ENCODE results near the gene PLCH1. TPM values are rescaled to one million over a fixed set of nuclear protein-coding genes. Genes with fewer than 3 reads are reported as not detected.

PLCH1 gene
- total and polyA plus RNA-seq, 10 of the 15 experiments (the other 5 are each of a cell fraction or from before 2014, with no cell fraction given) = 0.03 to 0.22 (median 0.04) TPM; not detected in 5

DNA sequence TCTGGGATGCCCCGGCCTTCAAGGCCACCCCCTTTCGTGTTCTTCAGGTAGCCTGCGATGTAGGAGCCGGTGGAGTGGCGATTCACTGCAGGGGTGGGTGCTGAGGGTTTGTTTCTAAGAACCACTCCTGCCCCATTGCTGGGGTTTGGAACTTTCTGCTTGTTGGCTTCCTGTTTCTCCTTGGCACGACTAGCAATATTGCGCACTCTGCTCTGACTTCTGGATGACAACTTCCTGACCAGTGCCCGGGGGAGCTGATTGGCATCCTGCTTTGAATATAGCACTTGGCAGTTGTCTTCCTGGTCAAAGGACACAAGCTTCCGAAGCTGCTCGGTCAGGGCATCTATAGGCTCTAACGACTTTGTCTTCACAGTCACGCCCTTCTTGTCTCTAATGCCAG is 263.8 kb downstream of the PLCH1 start (continued):
- TF ChIP-seq ZBTB40 (IDR thresholded peaks at IDR 0.05; ENCODE audit: borderline replicate concordance) (no peak), KAT2A (conservative IDR thresholded peaks at IDR 0.05; ENCODE audit: control insufficient read depth, low read depth, low read length) (no peak), JUND (IDR thresholded peaks at IDR 0.05; ENCODE audit: low read depth, low read length) (no peak)

- no peak for FAIRE-seq
- no peak for TF ChIP-seq NR2C2 (IDR thresholded peaks at IDR 0.05; ENCODE audit: borderline replicate concordance, control insufficient read depth, insufficient read length, low read depth)
- TF ChIP-seq SRF (IDR thresholded peaks at IDR 0.05; ENCODE audit: low read depth in 2 of 2, low read length in 2 of 2) = no peak
- TF ChIP-seq, protein P1, sequence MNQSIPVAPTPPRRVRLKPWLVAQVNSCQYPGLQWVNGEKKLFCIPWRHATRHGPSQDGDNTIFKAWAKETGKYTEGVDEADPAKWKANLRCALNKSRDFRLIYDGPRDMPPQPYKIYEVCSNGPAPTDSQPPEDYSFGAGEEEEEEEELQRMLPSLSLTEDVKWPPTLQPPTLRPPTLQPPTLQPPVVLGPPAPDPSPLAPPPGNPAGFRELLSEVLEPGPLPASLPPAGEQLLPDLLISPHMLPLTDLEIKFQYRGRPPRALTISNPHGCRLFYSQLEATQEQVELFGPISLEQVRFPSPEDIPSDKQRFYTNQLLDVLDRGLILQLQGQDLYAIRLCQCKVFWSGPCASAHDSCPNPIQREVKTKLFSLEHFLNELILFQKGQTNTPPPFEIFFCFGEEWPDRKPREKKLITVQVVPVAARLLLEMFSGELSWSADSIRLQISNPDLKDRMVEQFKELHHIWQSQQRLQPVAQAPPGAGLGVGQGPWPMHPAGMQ (IDR thresholded peaks at IDR 0.05; ENCODE audit: borderline replicate concordance) = no peak
- TF ChIP-seq WRNIP1 (IDR thresholded peaks at IDR 0.05; ENCODE audit: borderline replicate concordance, low read depth, low read length) = no peak
- no peak for TF ChIP-seq RB1 (IDR thresholded peaks at IDR 0.05; ENCODE audit: borderline replicate concordance)
- TF ChIP-seq MXI1 (IDR thresholded peaks at IDR 0.05; ENCODE audit: low read depth, low read length) = no peak
- no peak for TF ChIP-seq SREBF1 (IDR thresholded peaks at IDR 0.05; ENCODE audit: low read length)
- TF ChIP-seq, protein P2, sequence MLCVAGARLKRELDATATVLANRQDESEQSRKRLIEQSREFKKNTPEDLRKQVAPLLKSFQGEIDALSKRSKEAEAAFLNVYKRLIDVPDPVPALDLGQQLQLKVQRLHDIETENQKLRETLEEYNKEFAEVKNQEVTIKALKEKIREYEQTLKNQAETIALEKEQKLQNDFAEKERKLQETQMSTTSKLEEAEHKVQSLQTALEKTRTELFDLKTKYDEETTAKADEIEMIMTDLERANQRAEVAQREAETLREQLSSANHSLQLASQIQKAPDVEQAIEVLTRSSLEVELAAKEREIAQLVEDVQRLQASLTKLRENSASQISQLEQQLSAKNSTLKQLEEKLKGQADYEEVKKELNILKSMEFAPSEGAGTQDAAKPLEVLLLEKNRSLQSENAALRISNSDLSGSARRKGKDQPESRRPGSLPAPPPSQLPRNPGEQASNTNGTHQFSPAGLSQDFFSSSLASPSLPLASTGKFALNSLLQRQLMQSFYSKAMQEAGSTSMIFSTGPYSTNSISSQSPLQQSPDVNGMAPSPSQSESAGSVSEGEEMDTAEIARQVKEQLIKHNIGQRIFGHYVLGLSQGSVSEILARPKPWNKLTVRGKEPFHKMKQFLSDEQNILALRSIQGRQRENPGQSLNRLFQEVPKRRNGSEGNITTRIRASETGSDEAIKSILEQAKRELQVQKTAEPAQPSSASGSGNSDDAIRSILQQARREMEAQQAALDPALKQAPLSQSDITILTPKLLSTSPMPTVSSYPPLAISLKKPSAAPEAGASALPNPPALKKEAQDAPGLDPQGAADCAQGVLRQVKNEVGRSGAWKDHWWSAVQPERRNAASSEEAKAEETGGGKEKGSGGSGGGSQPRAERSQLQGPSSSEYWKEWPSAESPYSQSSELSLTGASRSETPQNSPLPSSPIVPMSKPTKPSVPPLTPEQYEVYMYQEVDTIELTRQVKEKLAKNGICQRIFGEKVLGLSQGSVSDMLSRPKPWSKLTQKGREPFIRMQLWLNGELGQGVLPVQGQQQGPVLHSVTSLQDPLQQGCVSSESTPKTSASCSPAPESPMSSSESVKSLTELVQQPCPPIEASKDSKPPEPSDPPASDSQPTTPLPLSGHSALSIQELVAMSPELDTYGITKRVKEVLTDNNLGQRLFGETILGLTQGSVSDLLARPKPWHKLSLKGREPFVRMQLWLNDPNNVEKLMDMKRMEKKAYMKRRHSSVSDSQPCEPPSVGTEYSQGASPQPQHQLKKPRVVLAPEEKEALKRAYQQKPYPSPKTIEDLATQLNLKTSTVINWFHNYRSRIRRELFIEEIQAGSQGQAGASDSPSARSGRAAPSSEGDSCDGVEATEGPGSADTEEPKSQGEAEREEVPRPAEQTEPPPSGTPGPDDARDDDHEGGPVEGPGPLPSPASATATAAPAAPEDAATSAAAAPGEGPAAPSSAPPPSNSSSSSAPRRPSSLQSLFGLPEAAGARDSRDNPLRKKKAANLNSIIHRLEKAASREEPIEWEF (IDR thresholded peaks at IDR 0.05; ENCODE audit: insufficient replicate concordance, low read depth, low read length) = no peak
- no peak for TF ChIP-seq JUND (IDR thresholded peaks at IDR 0.05; ENCODE audit: low read depth, low read length)
- no peak for TF ChIP-seq ZNF384 (IDR thresholded peaks at IDR 0.05; ENCODE audit: borderline replicate concordance, low read depth, low read length)
Observed at GRCh38 chr3:155465664-155466063, 279.2 kb downstream of the PLCH1 start.

More at GRCh38 chr3:155465664-155466063, 279.2 kb downstream of the PLCH1 start:
- no peaks in the 10 kb centered on the region for H3K4me1 ChIP-seq (ENCODE audit: control insufficient read depth, insufficient read depth, low read length)
- ChIA-PET SMC1A (ENCODE audit: uncharacterized antibody, unreplicated experiment) (no interaction called here), CTCF (no interaction called here), POLR2A (no interaction called here), RAD21 (ENCODE audit: unreplicated experiment) (no interaction called here)
- in situ Hi-C loops (cut with MboI) (no loop called here), intact Hi-C loops (cut with micrococcal nuclease; ENCODE audit: unreplicated experiment) (no loop called here)
- H4K20me1 ChIP-seq (ENCODE audit: control insufficient read depth, insufficient read depth) = no peaks in the 10 kb centered on the region
- H3K79me2 ChIP-seq (ENCODE audit: control insufficient read depth, insufficient read depth, low read length) = no peaks in the 10 kb centered on the region
- no peak overlapping the region for H3K4me3 ChIP-seq
- no peaks in the 10 kb centered on the region for H3K36me3 ChIP-seq (ENCODE audit: control insufficient read depth in 2 of 2, insufficient read depth in 2 of 2, low read length in 1 of 2)
- no peak overlapping the region for H3K4me2 ChIP-seq (ENCODE audit: control insufficient read depth, insufficient read depth)
- H3K9ac ChIP-seq (ENCODE audit: control insufficient read depth, insufficient read depth, low read length) = no peak overlapping the region
- no peak overlapping the region for H2AFZ ChIP-seq (ENCODE audit: control insufficient read depth, low read depth, low read length)
- no peak overlapping the region for H3K27ac ChIP-seq (ENCODE audit: control insufficient read depth, insufficient read depth)
- no peak for ATAC-seq
- no peaks in the 10 kb centered on the region for H3K9me3 ChIP-seq (replicated peaks; ENCODE audit: control insufficient read depth, insufficient read depth, low read length)
- H3K27me3 ChIP-seq (replicated peaks in 1 of 2; ENCODE audit: control insufficient read depth in 2 of 2, insufficient read depth in 2 of 2, low read length in 1 of 2) = no peaks in the 10 kb centered on the region
- 25% methylated on average over 2 of the region's 2 CpGs for WGBS (ENCODE audit: insufficient coverage, insufficient replicate concordance, low lambda C conversion rate, missing lambda C conversion rate)
- DNase-seq (ENCODE audit: low read depth, low spot score) = no peak
- BruUV-seq (replicated peaks) = no TSS peak
